Activated CD4-positive, alpha-beta memory T cell treated with anti-CD3 and anti-CD28 coated beads for 36 hours (primary cell): ENCODE data around the gene PACS2. TPM values are rescaled to one million over a fixed set of nuclear protein-coding genes. Genes with fewer than 3 reads are reported as not detected.
"Not testable (repeated sequence)": the region's sequence is repeated elsewhere in the genome, so short reads cannot be mapped to it uniquely, and the experiment has no call there.

Experiments used
- CTCF ChIA-PET: fragments of 350-600 bp; sonication (Branson Sonifier 250); formaldehyde crosslinking; loops from one replicate; lab custom pipeline; 2021; ENCODE audit warnings: antibody characterized with exemption, inconsistent platforms; lab: Charles Lee
- POLR2A ChIA-PET: fragments of 350-600 bp; sonication (Branson Sonifier 250); formaldehyde crosslinking; loops from one replicate; lab custom pipeline; 2021; ENCODE audit warnings: antibody characterized with exemption; lab: Charles Lee
- DNase-seq: peaks from one replicate; pipeline ENCODE4 v3.0.0-alpha.2; 2020
- H3K27ac Mint-ChIP-seq: one replicate; pipeline ENCODE4 v1.8.0; 2021; ENCODE audit warnings: mixed read lengths
- H3K27me3 Mint-ChIP-seq: one replicate; pipeline ENCODE4 v1.8.0; 2021; ENCODE audit warnings: mixed read lengths
- H3K36me3 Mint-ChIP-seq: one replicate; pipeline ENCODE4 v1.8.0; 2021; ENCODE audit warnings: mixed read lengths
- H3K4me1 Mint-ChIP-seq: one replicate; pipeline ENCODE4 v1.8.0; 2021; ENCODE audit warnings: low read depth, mixed read lengths
- H3K4me3 Mint-ChIP-seq: one replicate; pipeline ENCODE4 v1.8.0; 2021; ENCODE audit warnings: mild to moderate bottlenecking, mixed read lengths
- H3K9me3 Mint-ChIP-seq: one replicate; pipeline ENCODE4 v1.8.0; 2021; ENCODE audit warnings: mixed read lengths
- intact Hi-C: fragments of 100-400 bp; cut with micrococcal nuclease; formaldehyde crosslinking; loops from one replicate; pipeline ENCODE4 v1.15.1; 2023
- total RNA-seq, 2 experiments: library from RNA; stranded (reverse); gene quantifications; one replicate each; pipeline ENCODE4 v1.2.3, GENCODE V29; 2021

Gene PACS2
- total RNA-seq, 2 experiments from 2014 or later, result 32.3 to 36.6 TPM

GRCh38 chr14:105328070-105328677, 13.6 kb downstream of the PACS2 start:
- no peak overlapping the region for H3K27ac Mint-ChIP-seq
- POLR2A ChIA-PET, result no interaction called here

GRCh38 chr14:105328678-105329390, 14.3 kb downstream of the PACS2 start:
- H3K9me3 Mint-ChIP-seq, result no peaks in the 10 kb centered on the region
- no peaks in the 10 kb centered on the region for H3K27me3 Mint-ChIP-seq
- H3K4me3 Mint-ChIP-seq, result no peak overlapping the region
- H3K36me3 Mint-ChIP-seq, result no peaks in the 10 kb centered on the region
- POLR2A ChIA-PET, result no interaction called here
- H3K4me1 Mint-ChIP-seq, result peaks cover 26% of the 10 kb centered on the region
- DNase-seq, result no peak
- no peak overlapping the region for H3K27ac Mint-ChIP-seq
- CTCF ChIA-PET, result no interaction called here
- intact Hi-C loops, result no loop called here

More at GRCh38 chr14:105328070-105328677, 13.6 kb downstream of the PACS2 start:
- CTCF ChIA-PET, result no interaction called here
- Mint-ChIP-seq H3K4me3 (no peak overlapping the region), H3K27me3 (no peaks in the 10 kb centered on the region), H3K36me3 (no peaks in the 10 kb centered on the region), H3K4me1 (peaks cover 30% of the 10 kb centered on the region), H3K9me3 (no peaks in the 10 kb centered on the region)
- no peak for DNase-seq
- intact Hi-C loops, result no loop called here

GRCh38 chr14:105329411-105330150, 15.0 kb downstream of the PACS2 start:
- intact Hi-C loops, result no loop called here

GRCh38 chr14:105330491-105330895, 15.9 kb downstream of the PACS2 start:
- POLR2A ChIA-PET, result no interaction called here
- no peak overlapping the region for H3K4me3 Mint-ChIP-seq
- H3K27ac Mint-ChIP-seq, result no peak overlapping the region
- peak; percentile 48 for DNase-seq
- CTCF ChIA-PET, result no interaction called here
- peaks cover 26% of the 10 kb centered on the region for H3K4me1 Mint-ChIP-seq
- no peaks in the 10 kb centered on the region for H3K9me3 Mint-ChIP-seq
- H3K36me3 Mint-ChIP-seq, result no peaks in the 10 kb centered on the region
- H3K27me3 Mint-ChIP-seq, result no peaks in the 10 kb centered on the region
- intact Hi-C loops, result no loop called here

More at GRCh38 chr14:105329411-105330150, 15.0 kb downstream of the PACS2 start:
- Mint-ChIP-seq H3K4me3 (no peak overlapping the region), H3K36me3 (no peaks in the 10 kb centered on the region), H3K27ac (no peak overlapping the region), H3K9me3 (no peaks in the 10 kb centered on the region), H3K4me1 (peaks cover 26% of the 10 kb centered on the region), H3K27me3 (no peaks in the 10 kb centered on the region)
- POLR2A ChIA-PET, result no interaction called here
- CTCF ChIA-PET, result no interaction called here
- no peak for DNase-seq

- H3K27ac Mint-ChIP-seq, result no peak overlapping the region
- ChIA-PET CTCF (no interaction called here), POLR2A (no interaction called here)
- peaks cover 26% of the 10 kb centered on the region for H3K4me1 Mint-ChIP-seq
- no peak overlapping the region for H3K4me3 Mint-ChIP-seq
- intact Hi-C loops, result no loop called here
- H3K36me3 Mint-ChIP-seq, result no peaks in the 10 kb centered on the region
- no peak for DNase-seq
- no peaks in the 10 kb centered on the region for H3K27me3 Mint-ChIP-seq
- H3K9me3 Mint-ChIP-seq, result no peaks in the 10 kb centered on the region
Observed at GRCh38 chr14:105331575-105332349, 17.2 kb downstream of the PACS2 start.

GRCh38 chr14:105332350-105332874, 17.9 kb downstream of the PACS2 start:
- CTCF ChIA-PET, result no interaction called here
- no peak overlapping the region for H3K4me3 Mint-ChIP-seq
- no peaks in the 10 kb centered on the region for H3K36me3 Mint-ChIP-seq
- no peaks in the 10 kb centered on the region for H3K9me3 Mint-ChIP-seq
- H3K27ac Mint-ChIP-seq, result no peak overlapping the region
- intact Hi-C loops, result no loop called here
- no peaks in the 10 kb centered on the region for H3K27me3 Mint-ChIP-seq
- H3K4me1 Mint-ChIP-seq, result peaks cover 26% of the 10 kb centered on the region
- DNase-seq, result no peak
- POLR2A ChIA-PET, result no interaction called here

GRCh38 chr14:105333020-105333490, 18.5 kb downstream of the PACS2 start:
- no peaks in the 10 kb centered on the region for H3K9me3 Mint-ChIP-seq
- H3K27ac Mint-ChIP-seq, result no peak overlapping the region
- POLR2A ChIA-PET, result no interaction called here
- intact Hi-C loops, result no loop called here
- peaks cover 26% of the 10 kb centered on the region for H3K4me1 Mint-ChIP-seq
- no peak overlapping the region for H3K4me3 Mint-ChIP-seq
- H3K27me3 Mint-ChIP-seq, result no peaks in the 10 kb centered on the region
- no peak for DNase-seq
- H3K36me3 Mint-ChIP-seq, result no peaks in the 10 kb centered on the region
- CTCF ChIA-PET, result no interaction called here

GRCh38 chr14:105333613-105334364, 19.2 kb downstream of the PACS2 start:
- no peaks in the 10 kb centered on the region for H3K9me3 Mint-ChIP-seq
- DNase-seq, result no peak
- H3K27me3 Mint-ChIP-seq, result no peaks in the 10 kb centered on the region
- ChIA-PET POLR2A (no interaction called here), CTCF (interaction anchor here (0.8 kb wide), 1 partner anchor 131 kb away, joined by 4 read pairs; no protein-coding TSS in a partner anchor)
- intact Hi-C loops, result no loop called here
- peaks cover 26% of the 10 kb centered on the region for H3K4me1 Mint-ChIP-seq
- H3K4me3 Mint-ChIP-seq, result no peak overlapping the region
- no peaks in the 10 kb centered on the region for H3K36me3 Mint-ChIP-seq
- H3K27ac Mint-ChIP-seq, result no peak overlapping the region

- no peak for DNase-seq
- ChIA-PET CTCF (interaction anchor here (0.8 kb wide), 1 partner anchor 131 kb away, joined by 4 read pairs; no protein-coding TSS in a partner anchor), POLR2A (no interaction called here)
- H3K9me3 Mint-ChIP-seq, result no peaks in the 10 kb centered on the region
- no peaks in the 10 kb centered on the region for H3K27me3 Mint-ChIP-seq
- H3K4me1 Mint-ChIP-seq, result peaks cover 20% of the 10 kb centered on the region
- no peak overlapping the region for H3K4me3 Mint-ChIP-seq
- H3K36me3 Mint-ChIP-seq, result no peaks in the 10 kb centered on the region
- no peak overlapping the region for H3K27ac Mint-ChIP-seq
- intact Hi-C loops, result no loop called here
Observed at GRCh38 chr14:105334383-105335230, 20.1 kb downstream of the PACS2 start.

- H3K27me3 Mint-ChIP-seq, CTCF ChIA-PET, POLR2A ChIA-PET, DNase-seq, H3K4me3 Mint-ChIP-seq, H3K36me3 Mint-ChIP-seq, H3K27ac Mint-ChIP-seq, H3K9me3 Mint-ChIP-seq, intact Hi-C loops: not testable (repeated sequence)
- H3K4me1 Mint-ChIP-seq, result peaks cover 16% of the 10 kb centered on the region
Observed at GRCh38 chr14:105335231-105335542, 20.6 kb downstream of the PACS2 start.
